GM21717 (cell line): Measurements from ENCODE around the gene SIX3.

Experiments used
- ATAC-seq: cut with Tn5 transposase; IDR thresholded peaks from one replicate; pipeline ENCODE4 v1.9.1; 2021; ENCODE audit warnings: mild to moderate bottlenecking, moderate library complexity; ENCODE audit not compliant: unreplicated experiment

The SIX3 gene

DNA sequence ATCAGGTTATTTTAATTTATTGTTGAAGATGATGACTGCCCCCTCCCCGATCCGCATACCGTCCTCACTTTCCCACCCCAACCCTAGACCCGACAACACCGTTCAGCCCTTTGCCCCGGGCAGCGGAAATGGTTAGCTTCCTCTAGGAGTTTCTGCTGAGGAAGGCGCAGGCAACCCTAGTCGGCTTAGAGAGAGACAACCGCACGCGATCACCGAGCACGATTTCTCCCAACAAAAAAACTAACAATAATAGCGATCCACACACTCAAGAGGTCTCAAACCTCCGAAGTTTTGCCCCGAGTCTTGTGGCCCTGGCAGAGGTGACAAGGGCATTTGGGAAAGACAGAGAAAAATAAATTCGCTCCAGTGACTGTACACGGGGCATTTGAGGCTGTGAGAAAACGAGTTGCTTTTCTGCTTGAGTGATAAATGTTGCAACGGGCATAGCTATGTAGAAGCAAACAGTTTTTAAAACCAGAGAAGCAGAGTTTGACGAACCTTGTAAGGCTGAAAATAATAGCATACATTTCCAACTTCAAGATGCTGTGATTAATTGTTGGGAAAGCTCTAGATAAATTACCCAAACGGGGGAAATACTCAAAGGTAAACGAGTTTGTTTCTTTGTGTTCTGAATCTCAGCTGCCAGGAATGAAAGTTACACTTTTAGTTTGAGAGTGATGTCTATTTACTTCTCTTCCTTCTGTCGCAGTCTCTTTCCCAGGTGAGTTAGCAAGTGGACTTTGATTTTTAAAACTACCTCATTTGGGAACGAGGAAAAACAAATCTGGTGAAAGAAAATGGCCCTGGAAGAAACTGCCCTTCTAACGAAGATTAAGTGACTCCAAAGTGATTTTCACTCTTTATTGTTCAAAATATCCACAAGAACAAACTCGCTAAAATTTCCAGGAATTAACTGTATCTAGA lies 11.0 kb upstream of the SIX3 start:
- no peak for ATAC-seq

- ATAC-seq = no peak
Measured at GRCh38 chr2:44931198-44931780, 10.2 kb upstream of the SIX3 start.

DNA sequence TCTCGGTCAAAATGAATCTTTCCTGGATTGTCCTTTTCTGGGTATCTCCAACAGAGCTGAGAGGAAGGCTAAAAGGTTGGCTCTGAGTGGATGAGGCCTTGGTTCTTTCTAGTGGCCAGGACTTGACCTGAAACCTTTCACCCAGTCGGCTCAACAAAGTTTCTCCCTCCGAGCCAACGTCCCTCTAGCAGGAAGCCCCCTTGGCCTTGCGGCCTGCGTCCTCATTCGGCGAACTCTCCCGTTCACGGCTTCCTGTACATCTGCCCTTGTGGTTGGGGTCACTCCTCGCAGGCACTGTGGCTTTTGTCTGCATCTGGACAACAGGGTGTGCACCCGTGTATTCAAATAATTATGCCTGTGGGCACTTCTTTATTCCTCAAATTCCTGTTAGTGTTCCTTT lies 9.4 kb upstream of the SIX3 start:
- no peak for ATAC-seq

- no peak for ATAC-seq
Measured at GRCh38 chr2:44932564-44933392, 8.7 kb upstream of the SIX3 start.

GRCh38 chr2:44933434-44933951 lies 8.0 kb upstream of the SIX3 start:
- no peak for ATAC-seq

GRCh38 chr2:44934038-44934982 lies 7.2 kb upstream of the SIX3 start:
- no peak for ATAC-seq

GRCh38 chr2:44934983-44935728 lies 6.3 kb upstream of the SIX3 start:
- no peak for ATAC-seq

GRCh38 chr2:44935729-44936098 lies 5.8 kb upstream of the SIX3 start:
- ATAC-seq = no peak

GRCh38 chr2:44936275-44936674 lies 5.2 kb upstream of the SIX3 start:
- ATAC-seq = no peak

DNA sequence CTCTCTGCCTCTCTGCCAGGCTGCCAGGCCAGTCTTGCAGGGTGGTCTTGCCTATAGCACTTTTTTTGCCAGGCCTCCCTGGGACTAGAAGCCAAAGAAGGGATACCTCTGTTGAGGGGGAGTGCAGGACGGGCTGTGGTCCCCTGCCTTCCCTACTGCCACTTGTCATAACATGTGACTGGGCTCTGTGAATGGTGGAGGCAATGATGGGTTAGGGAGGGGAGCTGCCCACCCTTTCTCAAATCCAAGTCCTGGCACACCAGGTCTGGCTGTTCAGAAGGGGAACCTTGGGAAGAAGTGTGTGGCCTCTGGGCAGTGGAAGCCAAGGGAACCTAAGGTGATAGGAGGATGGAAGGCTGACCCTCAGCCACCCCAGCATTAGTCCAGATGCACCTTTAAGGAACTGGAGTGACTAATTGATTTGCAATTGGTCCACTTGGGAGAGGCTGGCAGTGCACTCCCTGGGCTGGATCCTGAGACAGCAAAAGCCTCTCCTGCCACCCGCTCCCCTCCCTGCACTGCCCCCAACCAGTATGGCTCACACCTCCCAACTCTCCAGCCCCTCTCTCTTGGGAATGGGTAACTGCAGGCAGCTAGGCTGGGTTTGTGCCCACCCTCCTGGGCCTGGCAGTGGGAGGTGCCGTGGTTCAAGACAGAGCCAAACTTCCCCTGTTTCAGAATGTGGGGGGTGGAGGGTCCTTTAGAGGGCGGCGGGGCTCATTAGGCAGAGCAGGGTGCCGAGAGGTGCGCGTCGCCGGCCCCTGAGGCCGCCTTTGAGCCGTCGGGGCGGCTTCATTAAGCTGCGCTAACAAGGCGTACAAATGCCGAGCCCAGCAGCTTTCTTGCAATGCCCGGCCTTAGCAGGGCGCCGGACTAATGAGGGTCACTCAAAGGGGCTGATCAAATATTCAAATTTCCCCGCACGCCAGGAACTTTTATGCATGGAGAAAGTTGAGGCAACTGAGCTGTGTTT lies 4.5 kb upstream of the SIX3 start:
- no peak for ATAC-seq

DNA sequence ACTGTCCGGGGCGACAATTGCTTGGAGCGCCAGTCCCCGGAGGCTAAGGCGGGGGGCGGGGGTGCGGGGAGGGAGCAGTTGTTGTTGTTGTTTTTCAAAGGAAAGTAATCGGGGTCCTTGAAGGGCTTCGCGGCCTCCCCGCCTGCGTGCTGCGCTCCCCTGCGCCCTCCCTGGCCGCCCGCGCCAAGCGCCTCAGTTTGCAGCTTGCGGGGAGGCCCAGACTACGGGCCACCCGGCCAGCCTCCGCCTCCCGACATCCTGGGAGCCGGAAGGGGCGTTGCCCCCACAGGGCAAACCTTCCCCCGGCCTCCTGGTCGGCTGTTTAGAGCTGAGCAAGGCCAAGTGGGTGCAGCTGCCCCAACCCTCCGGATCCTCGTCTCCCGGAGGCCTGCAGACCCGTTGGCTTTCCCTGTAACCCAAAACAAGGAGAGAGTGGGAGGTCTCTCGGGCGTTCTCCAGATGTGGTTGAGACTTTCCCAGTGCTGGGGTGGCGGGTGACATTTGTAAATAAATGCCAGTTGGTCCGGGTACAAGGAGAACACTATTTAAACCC lies 3.7 kb upstream of the SIX3 start:
- ATAC-seq = no peak

- no peak for ATAC-seq
Measured at GRCh38 chr2:44938287-44939105, 3.0 kb upstream of the SIX3 start.

DNA sequence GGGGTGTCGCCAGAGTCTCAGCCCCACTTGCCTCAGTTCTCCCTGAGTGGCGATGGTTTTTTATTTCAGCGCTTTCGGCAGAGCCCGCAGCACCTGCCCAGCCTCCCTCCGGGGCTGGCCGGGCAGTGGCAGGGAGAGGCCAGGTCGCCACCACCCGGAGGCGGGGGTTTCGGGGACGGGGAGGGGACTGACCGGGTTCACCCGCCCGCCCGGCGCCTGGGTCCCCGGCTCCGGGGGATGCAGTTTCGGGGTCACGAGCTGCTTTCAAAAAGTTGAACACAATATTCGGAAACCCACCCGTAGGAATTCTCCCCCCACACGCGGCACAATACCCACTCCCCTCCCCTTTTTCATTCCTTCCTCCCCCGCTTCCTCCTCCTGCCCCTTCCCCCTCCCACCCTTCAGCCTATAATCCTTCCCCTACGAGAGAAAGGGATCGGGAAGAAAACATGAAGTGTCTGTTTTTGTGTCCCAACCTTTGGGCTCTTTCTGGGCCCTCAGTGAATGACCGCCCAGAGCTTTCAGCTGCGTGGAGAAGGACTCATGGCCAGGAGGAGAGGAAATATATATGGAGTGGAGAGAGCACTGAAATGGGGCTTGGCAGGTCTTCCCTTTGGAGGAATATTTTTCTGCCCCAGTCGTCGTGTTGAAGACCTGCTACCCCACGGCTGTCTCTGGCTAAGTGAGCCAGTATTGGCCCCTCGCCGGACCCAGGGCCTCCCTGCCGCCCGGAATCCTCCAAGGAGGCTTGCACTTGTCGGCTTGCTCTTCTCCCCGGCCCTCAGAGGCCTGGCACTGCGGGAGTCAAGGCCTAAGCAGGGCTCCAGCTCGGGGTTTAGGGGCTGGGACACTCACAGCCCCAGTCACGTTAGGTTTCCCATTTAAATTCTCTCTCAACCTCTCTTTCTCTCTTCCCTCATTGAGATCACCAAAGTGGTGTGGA lies 2.1 kb upstream of the SIX3 start:
- no peak for ATAC-seq

GRCh38 chr2:44940049-44940494 lies 1.4 kb upstream of the SIX3 start:
- ATAC-seq = no peak

DNA sequence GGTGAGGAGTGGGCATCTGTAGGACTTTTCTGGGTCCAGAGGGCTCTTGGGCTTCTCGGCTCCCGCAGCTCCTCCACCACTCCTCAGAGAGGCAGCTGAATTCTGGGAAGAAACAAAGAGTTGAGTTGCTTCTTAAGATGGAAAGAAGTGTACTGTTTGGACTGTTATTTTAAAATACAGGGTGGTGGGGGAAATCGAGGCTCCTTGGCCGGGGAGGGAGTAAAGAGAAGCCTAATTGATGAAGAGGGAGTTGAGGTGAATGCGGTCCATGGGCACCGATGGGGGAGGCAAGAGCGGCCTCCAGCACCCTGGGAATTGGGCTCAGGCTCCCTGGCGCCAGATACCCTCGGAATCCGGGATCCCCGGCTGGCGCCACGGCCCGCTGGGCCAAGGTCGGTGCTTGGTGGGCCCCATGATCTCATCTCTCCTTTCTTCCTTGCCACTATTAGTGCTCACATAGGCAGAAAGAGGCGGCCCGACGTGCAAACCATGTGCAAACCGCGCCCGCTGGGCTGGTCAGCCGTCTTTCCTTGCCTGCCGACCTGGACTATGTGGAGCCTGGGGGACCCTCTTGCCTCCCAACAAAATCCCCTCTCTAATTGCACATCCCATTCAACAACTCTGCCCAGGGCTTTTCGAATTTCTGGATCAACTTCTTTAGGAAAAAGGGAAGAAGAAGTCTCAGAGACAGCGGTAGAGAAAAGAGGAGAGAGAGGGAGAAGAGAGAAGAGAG lies 604 bp upstream of the SIX3 start:
- ATAC-seq = no peak
